ENCODE results near the gene KLC4.
"Not testable (repeated sequence)": the region's sequence is repeated elsewhere in the genome, so short reads cannot be mapped to it uniquely, and the experiment has no call there.

The KLC4 gene

DNA sequence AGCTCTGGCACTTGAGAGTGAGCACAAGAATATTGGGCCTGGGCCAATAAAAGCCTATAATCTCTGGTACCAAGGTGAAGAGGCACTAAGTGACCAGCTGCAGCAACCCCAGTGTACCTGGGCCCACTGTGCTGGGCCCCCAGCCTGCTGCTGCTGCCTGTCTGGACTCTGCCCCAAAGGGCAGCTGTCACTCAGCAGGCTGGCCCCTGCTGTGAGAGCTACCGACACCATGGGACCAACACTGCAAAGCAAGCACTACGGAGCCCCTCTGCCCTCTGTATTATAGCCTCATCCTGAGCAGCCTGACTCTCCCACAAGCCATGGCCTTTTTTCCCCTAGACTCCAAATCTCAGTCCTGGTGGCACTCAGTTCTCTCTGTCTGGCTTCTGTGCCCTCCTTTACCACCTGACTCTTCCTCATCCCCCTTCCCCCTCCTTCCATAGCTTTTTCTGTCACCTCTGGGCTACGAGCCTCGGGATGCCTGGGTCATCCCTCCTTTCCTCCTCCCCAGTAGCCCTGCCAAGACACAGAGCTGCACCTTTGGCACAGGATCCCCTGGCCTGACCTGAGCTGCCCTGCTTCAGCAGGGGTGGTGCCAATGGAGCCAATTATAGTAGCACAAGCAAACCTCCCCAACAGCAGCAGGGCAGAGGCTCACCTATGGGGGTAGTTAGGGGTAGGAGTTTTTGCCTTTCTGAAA lies 23.8 kb upstream of the KLC4 start:
- no peak for DNase-seq (ENCODE audit: low read depth in 2 of 3, low spot score in 1 of 3)

GRCh38 chr6:43036712-43037111 lies 22.7 kb upstream of the KLC4 start:
- no peak for DNase-seq (ENCODE audit: low read depth in 2 of 3, low spot score in 1 of 3)

- no peak for DNase-seq (ENCODE audit: low read depth in 2 of 3, low spot score in 1 of 3)
These were observed 22.2 kb upstream of the KLC4 start for GRCh38 chr6:43037197-43037596.

DNA sequence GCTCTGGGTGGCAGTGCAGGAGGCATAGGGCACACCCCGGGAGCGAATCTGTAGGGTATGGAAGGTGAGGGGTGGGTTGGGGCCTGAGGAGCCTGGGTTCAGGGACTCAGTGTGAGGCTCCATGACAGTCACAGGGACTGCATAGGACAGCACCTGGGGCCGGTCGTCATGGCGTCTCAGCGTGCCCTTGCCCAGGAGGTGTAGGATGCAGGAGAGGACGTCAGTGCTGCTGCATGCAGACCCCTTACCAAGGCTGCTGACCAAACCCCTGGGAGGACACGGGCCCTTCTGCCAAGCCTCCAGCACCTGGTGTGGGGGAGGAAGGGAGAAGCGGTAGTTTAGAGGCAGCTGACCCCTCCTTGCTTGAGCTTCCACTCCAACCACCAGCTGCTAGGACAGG lies 21.7 kb upstream of the KLC4 start:
- no peak for DNase-seq (ENCODE audit: low read depth in 2 of 3, low spot score in 1 of 3)

- no peak for DNase-seq (ENCODE audit: low read depth in 2 of 3, low spot score in 1 of 3)
These were observed 20.7 kb upstream of the KLC4 start for GRCh38 chr6:43038727-43039126.

GRCh38 chr6:43040542-43041257 lies 18.7 kb upstream of the KLC4 start:
- no peak for DNase-seq (ENCODE audit: low read depth in 2 of 3, low spot score in 1 of 3)

DNA sequence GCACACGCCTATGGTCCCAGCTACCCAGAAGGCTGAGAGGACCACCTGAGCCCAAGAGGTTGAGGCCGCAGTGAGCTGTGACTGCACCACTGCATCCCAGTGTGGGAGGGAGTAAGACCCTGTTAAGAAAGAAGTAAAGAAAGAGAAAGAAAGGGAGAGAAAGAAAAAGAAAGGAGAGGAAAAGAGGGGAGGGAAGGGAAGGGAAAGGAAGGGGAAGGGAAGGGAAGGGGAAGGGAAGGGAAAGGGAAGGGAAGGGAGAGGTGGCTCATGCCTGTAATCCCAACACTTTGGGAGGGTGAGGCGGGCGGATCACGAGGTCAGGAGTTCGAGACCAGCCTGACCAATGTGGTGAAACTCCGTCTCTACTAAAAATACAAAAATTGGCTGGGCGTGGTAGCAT lies 18.0 kb upstream of the KLC4 start:
- DNase-seq (ENCODE audit: low read depth in 2 of 3, low spot score in 1 of 3): not testable (repeated sequence)

GRCh38 chr6:43043310-43043709 lies 16.1 kb upstream of the KLC4 start:
- DNase-seq (ENCODE audit: low read depth in 2 of 3, low spot score in 1 of 3): no peak

- no peak for DNase-seq (ENCODE audit: low read depth in 2 of 3, low spot score in 1 of 3)
These were observed 14.0 kb upstream of the KLC4 start for GRCh38 chr6:43045371-43045930.

GRCh38 chr6:43047998-43048397 lies 11.4 kb upstream of the KLC4 start:
- no peak for DNase-seq (ENCODE audit: low read depth in 2 of 3, low spot score in 1 of 3)

DNA sequence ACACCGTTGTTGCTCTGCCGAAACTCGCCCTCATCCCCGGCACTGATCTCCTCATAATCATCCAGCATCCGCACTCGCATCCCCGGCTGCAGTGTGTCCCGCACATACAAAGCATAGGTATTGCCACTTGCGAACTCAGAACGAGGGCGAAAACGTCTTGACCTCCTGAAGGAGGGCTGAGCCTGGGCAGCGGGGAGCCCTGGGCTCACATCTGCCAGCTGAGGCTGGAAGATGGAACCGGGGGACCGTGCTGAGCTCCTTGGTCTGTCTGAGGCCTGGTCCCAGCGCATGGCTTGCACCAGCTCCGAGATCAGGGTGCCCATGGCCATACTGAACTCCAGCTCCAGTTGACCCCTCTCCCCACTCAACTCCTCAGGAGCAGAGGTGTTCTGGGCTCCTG lies 8.4 kb upstream of the KLC4 start:
- DNase-seq (ENCODE audit: low read depth in 2 of 3, low spot score in 1 of 3): no peak

DNA sequence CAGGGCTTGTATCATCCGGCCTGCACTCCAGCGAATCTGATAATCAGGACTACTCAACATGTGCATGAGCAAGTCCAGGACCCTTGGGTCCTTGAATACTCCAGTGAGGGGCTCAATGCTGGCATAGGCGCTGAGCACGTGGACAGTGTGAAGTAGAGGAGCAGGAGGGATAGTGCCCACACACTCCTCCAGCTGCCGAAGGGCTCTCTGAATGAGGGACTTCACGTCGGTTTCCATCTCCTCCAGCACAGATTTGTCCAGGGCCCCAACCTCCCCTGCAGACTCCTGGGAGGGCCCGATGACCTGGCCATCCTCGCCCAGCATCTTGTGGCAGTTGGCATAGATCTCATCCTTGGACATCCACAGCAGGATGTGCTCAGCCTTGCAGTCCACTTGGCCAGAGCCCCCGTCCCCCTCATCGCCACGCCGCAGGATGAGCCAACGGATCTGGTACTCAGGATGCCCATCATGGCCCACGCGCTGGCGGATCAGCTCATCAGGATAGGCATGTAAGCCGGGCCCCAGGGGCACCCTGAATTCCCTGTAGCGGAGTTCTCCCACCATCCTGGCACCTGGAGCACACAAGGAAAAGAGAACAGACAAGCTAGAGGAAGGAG lies 7.1 kb upstream of the KLC4 start:
- DNase-seq (ENCODE audit: low read depth in 2 of 3, low spot score in 1 of 3): no peak

DNA sequence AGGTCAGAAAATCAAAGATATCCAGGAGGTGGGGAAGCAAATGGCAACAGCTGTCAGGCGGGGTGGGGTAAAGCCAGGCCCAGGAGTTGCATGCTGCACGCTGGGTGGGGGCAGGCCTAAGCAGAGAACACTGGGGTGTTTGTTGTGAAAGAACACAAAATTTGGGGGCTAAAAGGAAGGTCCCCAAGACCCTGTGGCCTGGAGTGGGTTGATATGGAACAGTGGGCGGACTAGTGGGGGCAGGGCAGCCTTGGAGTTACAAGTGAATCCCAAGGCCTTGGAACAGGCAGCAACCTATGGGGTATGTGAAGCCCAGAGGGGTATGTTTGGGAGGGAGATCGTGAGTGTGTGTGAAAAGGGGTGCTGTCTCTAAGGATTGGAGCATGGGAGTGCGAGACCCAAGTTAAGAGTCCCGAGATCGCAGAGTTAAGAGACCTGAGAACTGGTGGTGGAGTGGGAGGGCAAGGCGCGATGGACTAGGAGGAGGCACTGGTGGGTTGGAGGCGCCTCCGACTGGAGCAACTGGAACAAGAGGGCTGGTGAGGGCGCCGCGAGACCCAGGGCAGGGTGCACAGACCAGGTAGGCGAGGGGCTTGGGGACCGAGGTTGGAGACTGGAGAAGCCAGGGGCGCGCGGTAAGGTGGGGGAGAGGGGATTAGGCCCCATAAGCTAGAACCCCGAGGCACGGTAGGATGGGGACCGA lies 6.4 kb upstream of the KLC4 start:
- peak in 1 of 3 donors; percentile 8 for DNase-seq (ENCODE audit: low read depth in 2 of 3, low spot score in 1 of 3)

DNA sequence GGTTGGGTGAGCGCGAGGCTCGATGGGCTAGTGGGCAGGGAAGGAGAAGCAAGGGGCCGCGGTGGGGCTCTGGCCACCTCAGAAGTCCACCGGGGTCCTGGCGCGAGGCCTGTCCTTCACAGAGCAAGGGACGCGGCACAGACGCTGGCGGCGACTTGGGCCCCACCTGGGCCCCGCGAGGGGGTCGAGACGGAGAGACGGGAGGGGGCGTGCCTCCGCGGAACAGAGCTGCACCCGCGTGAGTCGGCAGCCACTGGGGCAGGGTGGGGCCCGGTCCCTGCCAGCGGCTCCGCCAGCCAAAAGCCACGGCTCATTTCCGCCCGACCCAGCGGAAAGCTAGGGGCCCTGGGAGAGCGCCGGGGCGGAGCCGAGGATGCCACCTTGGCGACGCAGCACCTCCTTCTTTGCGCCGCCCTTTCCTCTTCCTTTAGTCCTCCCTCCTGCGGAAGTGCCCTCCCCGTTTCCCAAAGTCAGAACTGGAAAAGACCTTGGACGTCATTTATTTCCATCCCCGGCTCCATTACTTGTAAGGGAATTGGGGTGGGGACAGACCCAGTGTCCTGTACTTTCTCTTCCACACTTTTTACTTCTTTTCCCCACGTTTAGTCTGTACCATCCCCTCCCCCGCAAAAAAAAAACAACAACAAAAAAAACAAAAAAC lies 5.8 kb upstream of the KLC4 start, which contains the start of gene CUL7:
TSS of gene CUL7 (minus strand) at position 307 of the 661 bp plus-strand sequence. CDS start 1,063 bp downstream, outside the sequence.
- DNase-seq (ENCODE audit: low read depth in 2 of 3, low spot score in 1 of 3): peak; percentile 78 to 90 (median 82)

- DNase-seq (ENCODE audit: low read depth in 2 of 3, low spot score in 1 of 3): no peak
These were observed 5.1 kb upstream of the KLC4 start for GRCh38 chr6:43054206-43054943.

- no peak for DNase-seq (ENCODE audit: low read depth in 2 of 3, low spot score in 1 of 3)
These were observed 3.5 kb upstream of the KLC4 start for GRCh38 chr6:43055966-43056365.

GRCh38 chr6:43058531-43058930 lies 900 bp upstream of the KLC4 start:
- DNase-seq (ENCODE audit: low read depth in 2 of 3, low spot score in 1 of 3): no peak

- no peak for DNase-seq (ENCODE audit: low read depth in 2 of 3, low spot score in 1 of 3)
These were observed 763 bp downstream of the KLC4 start for GRCh38 chr6:43060034-43060754.
